HG03457 (cell line): ENCODE results near the gene PLEKHG2.

Experiments used
- ATAC-seq: cut with Tn5 transposase; IDR thresholded peaks from one replicate; pipeline ENCODE4 v1.9.1; 2021; ENCODE audit warnings: moderate number of reproducible peaks; ENCODE audit not compliant: unreplicated experiment

Gene PLEKHG2

DNA sequence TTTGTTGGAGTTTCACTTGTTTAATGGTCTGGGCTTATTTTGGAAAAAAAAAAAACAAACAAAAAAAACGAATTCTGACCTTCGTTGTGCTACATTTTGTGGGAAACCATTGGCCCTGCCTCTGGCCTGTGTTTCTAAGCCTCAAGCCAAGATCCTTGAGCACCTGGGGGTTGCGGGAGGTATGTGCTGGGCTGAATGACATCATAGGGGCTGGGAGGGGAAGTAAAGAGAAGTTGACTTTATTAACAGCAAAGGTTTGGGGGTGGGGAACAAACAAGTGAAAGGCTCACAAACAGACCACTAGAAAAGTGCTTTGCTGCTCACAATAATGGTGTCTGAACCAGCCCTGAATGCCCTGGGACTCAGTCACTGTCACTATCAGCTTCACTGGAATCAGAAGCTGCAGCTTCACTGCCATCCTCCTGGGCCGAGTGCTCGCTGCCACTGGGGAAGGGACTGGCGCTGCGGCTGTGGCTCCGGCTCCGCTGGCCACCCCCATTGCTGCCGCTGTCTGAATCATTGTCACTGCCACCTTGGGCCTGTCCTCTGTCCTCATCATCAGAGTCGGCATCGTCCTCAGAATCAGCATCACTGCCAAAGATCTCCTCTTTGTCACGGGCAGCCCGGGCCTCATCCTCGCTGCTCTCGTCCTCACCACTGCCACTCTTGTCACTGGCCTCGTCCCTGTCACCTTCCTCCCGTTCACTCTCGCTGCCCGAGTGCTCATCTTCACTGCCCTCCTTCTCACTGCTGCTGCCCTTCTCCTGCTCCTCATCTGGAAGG is 26.6 kb upstream of the PLEKHG2 start:
- no peak for ATAC-seq

DNA sequence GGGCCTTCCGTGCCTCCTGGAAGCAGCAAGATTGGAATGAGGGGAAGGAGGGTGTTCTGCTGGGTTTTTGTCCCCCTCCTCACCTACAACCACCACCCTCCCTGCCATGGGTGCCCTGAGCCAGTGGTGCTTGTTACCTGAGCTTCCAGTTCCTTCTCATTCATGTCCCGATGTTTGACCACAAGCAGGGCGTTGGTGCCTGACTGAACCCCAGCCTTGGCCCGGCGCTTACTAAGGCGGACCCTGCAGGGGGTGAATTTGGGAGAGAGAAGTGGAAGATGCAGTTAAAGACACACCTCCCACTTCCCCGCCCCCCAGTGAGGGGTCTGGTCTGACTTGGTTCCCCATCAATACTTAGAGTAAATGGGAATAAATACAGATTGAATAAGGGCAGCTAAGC is 25.9 kb upstream of the PLEKHG2 start:
- ATAC-seq = no peak

DNA sequence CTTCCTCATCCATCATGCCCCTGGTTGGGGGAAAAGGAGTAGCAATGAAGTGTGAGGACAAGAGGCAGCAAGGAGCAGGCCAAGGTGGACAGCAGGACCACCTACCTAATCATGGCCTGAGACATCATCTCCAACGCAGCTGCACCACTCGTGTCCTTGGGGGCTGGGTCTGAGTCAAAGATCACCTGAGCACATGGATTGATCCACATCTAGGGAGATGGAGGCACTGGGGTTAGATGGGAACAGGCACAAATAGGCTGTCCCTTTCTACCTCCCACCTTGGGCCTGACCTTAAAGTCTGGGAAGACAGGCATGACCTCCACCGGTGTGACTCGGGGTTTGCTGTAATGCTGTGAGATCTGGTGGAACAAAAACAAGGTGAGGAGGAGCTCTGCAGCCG is 23.8 kb upstream of the PLEKHG2 start:
- no peak for ATAC-seq

DNA sequence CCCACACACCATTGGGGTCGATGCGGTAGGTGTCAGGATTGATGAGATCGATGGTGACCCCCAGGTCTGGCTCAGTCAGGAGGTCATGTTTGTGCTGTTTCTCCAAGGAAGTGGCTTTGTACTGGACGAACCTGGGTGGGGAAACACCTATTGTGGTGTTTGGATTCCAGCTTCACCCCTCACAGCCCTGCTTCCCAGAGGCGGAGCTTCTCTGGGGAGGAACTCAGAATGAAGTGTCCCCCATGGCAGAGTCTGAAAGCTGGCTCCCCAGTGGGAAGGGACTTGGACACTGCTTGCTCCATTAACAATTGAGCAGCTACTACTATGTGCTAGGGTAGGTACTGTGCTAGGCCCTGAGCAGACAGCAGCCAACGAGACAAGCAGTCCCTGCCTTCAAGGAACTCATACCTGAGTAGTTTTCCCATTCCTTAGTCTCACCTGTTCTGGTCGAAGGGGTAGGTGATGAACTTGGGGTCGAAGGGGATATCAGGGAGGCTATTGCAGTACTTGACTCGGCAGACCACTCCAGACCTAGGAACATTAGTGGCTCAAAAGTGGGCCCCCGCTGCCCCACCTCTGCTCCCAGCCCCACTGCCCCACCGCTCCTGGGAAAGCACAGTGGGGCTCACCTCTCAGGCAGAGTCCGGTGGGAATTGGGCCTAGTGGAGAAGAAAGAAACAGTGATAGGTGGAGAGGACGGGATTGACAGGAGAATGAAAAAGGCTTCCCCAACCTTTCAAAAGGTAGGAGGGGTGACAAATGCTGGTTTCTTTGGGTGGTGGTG is 22.6 kb upstream of the PLEKHG2 start:
- ATAC-seq = no peak

DNA sequence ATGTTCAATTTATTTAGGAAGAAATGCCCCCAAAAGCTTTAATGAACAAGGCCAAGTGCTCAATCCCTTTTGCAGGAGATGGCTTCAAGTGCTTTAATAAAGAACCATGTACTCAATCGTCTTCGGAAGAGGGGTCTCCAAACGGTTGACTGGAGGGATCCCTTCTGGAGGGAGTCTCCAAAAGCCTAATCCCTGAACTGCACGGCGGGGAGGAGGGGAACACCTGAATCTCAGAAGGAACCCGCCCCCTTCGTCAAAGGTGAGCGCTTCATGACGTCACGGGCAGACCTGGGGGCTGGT is 22.1 kb upstream of the PLEKHG2 start:
- no peak for ATAC-seq

DNA sequence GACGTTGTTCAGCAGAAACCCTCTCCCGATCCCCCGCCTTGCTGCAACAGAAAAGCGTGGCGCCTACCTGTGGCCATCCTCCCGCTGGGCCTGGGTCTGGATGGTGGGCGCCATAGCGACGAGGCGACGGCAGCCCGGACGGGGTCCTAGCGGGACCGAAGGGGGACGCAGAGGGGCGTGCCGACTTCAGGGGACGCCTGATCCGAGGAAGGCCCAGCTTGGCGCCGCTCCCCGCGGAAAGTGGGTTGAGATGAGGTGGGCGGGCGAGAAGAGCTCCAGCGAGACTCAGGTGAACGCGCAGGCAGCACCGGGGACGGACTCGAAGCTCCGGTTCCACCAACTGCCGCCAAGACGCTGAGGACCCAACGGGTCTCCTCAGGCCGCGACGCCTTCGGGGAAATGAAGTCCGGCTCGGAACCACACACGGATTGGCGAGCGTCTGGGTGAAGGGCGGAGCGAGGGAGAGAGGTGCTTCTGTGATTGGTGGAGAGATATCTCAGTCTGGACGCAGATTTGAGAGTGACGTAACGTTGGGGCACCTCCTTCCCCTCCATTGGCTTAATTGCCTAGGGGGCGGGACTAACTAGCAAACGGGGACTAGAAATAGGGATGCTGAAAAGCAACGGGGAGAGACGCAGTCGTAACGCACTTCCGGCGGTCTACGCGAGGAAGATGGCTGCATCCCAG is 21.6 kb upstream of the PLEKHG2 start, which contains the start of the genes MED29 and PAF1:
Gene MED29, plus strand, starts transcription at position 628 of the 687 bp plus-strand sequence. Its CDS starts 45 bp downstream, at position 673.
Gene PAF1, minus strand, starts transcription at position 356 of the 687 bp plus-strand sequence. Its CDS starts 242 bp downstream, at position 114.
- peak; percentile 74 for ATAC-seq

DNA sequence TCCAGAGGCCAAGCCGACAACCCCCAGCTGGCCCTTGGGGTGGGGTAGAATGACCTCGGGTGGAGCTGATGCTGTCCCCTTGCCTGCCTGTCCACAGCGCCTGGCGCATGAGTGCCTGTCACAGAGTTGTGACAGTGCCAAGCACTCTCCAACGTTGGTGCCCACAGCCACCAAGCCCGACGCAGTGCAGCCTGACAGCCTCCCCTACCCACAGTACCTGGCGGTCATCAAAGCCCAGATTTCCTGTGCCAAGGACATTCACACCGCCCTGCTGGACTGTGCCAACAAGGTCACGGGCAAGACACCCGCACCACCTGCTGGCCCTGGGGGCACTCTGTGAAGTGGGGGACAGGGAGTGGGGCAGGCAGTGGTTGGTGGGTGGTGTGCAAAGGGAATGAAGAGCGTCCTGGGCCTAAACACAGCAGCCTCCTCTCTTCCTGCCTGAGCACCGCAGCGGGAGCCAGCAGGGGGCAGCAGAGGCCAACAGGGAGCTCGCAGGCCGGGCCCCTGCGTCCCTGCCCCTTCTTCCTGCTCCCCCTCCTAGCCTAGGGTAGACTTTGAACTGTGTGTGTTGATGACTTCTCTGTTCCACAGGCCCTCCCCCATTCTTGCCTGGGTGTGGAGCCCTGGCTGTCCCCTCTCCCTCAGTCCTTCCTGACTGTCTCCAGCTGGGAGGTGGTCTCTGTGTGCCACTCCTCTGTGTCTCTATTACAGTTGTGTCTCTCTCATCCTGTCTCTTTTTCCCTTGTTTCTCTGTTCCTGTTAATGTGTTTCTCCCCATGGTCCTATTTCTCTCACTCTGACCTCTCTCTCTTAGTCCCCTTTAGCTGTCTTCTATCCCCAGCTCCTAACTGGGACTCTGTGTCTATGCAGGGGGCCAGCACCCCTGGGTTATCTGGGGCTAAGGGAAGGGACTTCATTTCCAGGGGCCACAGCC is 14.8 kb upstream of the PLEKHG2 start:
- ATAC-seq = no peak

DNA sequence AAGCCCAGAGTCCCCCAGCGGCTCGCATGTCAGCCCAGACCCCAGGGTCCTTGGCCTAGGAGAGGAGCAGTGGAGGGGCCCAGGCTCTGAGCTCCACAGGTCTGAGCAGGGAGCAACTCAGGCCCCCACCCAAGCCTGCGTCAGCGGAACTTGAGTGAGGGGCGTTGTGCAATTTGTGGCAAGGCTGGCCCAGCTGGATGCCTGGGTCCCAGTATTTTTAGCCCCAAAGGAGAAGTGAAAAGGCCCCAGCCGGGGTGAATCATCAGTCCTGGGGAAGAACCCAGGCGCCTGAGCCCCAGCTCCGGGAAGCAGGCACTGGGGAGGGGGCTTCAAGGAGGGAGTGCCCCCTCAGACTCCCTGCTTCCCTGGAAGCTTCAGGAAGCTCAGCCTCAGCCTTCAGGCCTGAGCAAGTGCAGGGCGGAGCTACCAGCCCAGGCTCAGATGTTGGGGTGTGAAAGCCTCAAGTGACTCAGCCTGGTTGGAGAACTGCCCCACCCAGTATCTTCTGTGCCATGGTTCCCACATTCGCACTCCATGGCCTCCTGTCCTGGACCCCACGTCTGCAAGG is 14.1 kb upstream of the PLEKHG2 start:
- no peak for ATAC-seq

DNA sequence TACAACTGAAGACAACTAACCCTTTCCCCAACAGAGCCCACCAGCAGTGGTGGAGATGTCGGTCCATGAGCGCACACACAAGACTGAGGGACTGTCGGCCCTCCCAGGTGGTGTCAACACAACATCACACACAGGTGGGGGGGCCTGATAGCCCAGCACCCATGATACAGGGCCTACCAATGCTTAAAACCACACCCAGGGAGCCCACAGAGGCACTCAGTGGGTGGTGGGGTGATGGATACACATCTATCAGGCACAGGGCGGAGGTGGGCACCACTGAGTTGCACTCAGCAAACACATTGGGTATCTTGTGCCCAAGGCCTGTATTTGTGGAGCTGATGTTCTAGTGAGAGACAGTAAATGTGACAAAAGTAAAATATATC is 12.8 kb upstream of the PLEKHG2 start:
- ATAC-seq = no peak

DNA sequence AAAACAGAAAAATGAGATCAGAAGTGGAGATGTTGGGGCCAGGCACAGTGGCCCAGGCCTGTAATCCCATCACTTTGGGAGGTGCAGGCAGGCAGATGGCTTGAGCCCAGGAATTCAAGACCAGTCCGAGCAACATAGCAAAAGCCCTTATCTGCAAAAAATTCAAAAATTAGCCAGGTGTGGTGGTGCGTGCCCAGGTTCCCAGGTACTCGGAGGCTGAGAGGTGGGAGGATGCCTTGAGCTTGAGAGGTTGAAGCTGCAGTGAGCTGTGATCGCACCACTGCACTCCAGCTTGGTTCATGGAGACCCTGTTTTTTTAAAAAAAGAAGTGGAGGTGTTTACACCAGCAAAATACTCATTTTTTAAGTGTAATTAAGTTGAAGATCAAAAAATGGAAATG is 12.4 kb upstream of the PLEKHG2 start:
- ATAC-seq = no peak

DNA sequence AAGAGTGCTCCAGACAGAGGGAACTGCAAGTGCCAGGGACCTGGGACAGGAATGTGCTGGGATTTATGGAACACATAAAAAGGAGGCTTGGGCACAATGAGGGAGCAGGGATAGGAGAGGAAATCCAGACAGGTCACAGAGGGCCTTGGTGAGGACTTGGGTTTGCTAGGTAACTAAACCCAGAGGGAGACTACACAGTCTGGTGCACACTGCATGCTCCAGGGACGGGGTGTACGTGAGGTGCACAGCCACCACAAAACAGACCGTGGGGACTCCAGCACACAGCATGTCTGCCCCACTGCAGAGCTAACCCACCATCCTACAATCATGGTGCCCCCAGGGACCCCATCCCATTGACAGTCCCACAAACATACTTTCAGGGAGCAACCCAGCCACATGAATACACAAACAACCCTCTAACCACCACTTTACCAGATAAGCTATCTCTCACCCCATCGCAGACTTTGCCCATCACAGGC is 11.4 kb upstream of the PLEKHG2 start:
- no peak for ATAC-seq

DNA sequence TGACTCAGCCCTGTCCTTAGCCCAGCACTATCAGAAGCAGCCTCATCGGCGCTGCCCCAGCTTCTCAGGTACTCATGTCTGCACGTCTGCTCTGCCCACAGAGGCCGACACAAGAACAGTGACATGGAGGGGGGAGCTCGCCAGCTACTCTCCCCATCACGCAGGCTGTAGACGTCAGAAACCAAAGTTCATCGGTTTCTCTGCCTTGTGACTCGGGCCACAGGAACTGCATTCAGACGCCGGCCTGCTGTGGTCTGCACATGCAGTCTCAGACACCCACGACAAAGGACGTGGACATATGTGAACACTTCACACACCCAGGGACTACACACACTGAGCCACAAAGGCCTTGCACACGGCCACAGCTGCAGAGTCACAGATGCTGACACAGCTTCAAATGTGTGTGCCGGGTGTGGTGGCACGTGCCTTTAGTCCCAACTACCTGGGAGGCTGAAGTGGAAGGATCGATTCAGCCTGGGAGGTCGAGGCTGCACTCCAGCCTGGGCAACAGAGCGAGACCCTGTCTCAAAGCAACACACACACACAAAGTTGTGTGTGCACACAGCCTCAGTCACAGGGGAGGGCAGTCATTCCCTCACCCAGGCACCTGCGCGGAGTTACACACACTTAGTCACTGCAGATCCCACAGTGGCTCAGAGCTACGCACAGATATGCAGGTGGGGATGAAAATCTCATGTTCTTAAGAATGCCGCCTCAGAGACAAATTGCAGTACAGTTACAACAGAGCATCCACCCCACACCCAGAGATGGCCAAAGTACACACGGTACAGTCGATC is 10.7 kb upstream of the PLEKHG2 start:
- no peak for ATAC-seq

DNA sequence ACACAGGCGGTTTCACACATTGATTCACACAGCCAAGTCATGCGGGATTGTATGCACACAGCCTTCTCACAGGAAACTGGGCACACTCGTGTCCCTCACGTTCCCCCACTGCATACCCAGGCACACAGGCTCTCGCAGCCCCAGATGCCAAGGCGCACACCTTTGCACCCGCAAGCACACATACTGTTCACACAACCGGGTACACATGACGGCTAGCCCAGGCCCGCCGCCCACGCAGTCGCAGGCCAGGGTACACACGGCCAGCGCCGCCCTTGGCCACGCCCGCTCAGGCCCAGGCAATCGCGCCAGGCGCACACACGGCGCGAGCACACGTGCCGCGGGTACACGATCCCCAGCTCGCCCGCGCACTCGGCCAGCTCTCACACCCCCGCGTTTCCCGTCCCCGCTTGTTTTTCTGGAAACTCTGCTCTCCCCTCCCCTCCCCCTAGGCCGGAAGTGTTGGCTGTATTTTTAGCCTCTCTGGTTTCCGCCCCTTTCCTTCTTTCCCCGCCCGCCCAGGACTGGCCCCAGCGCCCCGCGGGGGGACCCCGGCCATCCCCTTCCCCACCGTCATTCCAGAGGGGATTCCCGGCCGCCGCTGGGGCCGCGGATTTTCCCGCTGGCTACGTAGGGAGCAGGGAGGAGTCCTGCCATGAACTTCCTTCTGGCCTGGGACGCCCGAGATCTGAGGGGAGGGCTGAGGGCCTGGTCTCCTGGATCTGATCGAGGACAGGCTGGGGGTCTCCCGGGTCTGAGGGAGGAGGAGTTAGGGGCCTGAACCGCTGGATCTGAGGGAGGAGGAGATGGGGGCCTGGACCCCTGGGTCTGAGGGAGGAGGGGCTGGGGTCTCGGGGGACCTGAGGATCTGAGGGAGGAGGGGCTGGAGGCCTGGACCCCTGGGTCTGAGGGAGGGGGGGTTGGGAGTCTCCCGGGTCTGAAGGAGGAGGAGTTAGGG is 9.8 kb upstream of the PLEKHG2 start:
- no peak for ATAC-seq

DNA sequence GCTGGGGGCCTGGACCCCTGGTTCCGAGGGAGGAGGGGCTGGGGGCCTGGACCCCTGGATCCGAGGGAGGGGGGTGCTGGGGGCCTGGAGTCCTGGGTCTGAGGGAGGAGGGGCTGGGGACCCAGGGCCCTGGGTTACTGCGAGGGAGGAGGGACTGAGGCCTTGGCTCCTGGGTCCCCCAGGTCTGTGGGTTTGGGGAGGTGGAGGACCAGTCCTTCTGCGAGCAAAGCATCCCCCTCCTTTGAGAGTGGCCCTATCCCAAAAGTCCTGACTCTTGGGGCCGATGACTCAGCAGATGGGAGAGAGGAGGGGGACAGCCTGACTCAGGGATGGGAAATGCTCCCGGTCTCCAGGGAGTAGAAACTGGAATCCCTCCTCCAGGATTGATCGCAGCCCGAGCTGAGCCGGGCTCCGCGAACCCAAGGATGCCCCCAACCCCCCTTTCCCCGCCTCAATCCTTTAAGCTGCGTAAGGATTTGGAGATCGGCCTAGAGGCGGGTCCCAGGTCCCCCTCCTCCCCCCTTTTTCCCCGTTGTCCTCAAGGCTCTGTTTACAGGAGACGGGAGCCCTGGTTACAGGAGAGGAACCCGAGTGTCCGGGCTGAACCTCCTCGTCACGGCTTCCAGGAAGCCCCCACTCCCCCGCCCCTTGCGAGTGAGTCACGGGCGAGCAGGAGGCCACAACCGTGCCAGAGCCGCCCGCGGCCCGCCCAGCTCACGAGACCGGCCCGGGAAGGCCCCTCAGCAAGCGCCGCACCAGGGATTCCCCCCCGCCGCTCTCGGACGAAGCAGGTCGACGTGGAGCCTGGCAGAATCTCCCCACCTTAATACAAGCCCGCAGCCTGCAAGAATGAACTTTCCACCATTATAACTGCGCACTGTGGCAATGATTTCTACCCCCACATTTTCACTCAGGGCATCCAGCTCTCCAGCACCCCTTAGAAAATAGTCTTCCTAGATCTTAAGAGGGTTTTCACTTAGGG is 8.8 kb upstream of the PLEKHG2 start:
- ATAC-seq = peak; percentile 27

DNA sequence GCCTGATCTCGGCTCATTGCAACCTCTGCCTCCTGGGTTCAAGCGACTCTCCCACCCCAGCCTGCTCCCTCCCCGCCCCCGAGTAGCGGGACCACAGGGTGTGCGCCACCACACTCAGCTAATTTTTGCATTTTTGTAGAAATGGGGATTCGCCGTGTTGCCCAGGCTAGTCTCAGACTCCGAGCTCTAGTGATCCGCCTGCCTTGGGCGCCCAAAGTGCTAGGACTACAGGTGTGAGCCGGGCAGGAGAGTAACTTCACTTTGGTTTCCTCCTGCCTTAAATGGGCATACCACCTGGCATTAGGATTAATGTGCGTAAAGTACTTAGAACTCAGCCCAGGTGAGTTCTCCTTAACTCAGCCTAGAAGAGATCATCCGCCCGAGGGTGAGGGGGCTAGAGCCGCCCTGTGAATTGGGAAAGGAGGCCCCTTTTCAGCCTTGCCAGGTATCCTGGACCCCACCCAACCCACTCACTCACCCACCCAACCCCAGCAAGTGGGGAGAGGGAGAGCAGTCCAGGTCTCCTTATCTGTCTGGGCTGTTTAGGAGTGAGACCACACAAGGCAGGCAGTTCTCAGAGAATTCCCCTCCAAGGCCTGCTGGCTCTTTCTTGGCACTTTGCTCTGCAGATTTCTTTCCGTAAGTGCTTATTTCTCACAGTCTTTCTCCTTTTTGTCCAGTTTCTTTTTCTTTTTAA is 7.1 kb upstream of the PLEKHG2 start:
- no peak for ATAC-seq

DNA sequence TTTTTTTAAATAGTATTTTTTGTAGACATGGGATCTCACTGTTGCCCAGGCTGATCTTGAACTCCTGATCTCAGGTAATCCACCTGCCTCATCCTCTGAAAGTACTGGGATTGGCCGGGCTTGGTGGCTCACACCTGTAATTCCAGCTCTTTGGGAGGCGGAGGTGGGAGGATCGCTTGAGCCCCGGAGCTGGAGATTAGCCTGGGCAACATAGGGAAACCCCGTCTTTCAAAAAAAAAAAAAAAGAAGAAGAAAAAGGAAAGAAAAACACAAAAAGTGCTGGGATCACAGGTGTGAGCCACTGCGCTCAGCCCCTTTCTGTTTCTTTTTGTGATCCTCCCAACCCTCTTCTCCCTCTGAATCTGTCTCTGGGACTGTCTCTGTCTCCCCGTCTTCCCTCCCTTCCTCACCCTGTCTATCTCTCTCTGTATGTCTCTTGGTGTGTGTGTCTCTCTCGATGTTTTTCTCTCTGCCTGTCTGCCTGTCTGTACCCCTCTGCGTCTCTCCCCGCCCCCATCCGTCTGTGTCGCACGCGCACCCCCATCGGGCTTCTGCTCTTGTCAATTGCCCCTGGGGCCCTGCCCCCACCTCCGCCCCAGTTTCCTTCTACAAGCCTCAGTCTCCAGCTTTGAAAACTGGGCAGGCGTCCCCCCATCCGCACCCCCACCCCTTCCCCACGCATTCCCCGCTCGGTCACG is 6.4 kb upstream of the PLEKHG2 start:
- ATAC-seq = no peak
